Astrocyte of the spinal cord (primary cell): Measurements from ENCODE around the gene CAMK1G.

Experiments used
- DNase-seq: peaks from one replicate; pipeline ENCODE4 v3.0.0; 2011; ENCODE audit warnings: low read depth, low spot score
- H3K4me3 ChIP-seq: 2 replicates; pipeline ENCODE4 v1.5.1; 2011; ENCODE audit warnings: low read depth, mild to moderate bottlenecking, low read length, moderate library complexity
- in situ Hi-C: cut with HindIII; loops from 2 replicates; pipeline ENCODE4 v1.10.0; 2017; ENCODE audit warnings: low sequenced_read_pairs
- TF ChIP-seq, protein P1 (sequence below): IDR thresholded peaks from 2 replicates; pipeline ENCODE4 v1.5.1; 2012; ENCODE audit warnings: low read depth, mild to moderate bottlenecking, low read length, inconsistent platforms

Gene CAMK1G

DNA sequence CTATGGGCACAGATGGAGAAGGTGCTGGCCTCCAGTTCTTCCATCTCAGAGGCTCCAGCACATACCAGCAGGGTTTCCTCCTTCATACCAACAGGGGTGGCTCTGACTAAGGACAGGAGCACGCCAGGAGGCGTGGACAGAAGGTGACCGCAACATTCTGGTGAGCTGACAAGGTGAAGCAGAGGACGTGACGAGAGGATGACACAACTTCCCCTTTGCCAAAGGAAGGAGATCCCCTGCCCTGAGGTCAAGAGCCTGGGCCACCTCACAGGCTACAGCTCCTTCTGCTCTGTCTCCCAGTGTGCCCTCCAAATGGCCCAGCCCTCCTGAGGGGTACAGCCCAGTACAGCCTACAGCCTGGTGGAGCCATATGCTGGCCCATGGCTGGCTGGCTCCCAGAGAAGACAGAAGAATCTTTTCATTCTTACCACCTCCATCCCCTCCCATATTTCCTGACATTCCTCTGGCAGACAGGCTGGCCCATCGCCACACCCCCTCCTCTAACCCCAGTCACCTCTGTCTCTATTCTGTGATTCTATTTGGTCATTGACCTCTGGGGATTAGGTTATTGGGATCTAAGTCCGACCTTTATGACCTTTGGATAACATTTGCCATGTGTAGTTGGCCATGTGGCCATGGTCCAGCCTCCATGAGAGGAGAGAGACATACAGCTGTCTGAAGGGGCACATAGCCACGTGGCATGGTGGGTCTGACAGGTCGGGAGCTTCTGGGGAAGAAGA, 73.8 kb downstream of the CAMK1G start:
- H3K4me3 ChIP-seq = no peak overlapping the region
- TF ChIP-seq, protein P1, sequence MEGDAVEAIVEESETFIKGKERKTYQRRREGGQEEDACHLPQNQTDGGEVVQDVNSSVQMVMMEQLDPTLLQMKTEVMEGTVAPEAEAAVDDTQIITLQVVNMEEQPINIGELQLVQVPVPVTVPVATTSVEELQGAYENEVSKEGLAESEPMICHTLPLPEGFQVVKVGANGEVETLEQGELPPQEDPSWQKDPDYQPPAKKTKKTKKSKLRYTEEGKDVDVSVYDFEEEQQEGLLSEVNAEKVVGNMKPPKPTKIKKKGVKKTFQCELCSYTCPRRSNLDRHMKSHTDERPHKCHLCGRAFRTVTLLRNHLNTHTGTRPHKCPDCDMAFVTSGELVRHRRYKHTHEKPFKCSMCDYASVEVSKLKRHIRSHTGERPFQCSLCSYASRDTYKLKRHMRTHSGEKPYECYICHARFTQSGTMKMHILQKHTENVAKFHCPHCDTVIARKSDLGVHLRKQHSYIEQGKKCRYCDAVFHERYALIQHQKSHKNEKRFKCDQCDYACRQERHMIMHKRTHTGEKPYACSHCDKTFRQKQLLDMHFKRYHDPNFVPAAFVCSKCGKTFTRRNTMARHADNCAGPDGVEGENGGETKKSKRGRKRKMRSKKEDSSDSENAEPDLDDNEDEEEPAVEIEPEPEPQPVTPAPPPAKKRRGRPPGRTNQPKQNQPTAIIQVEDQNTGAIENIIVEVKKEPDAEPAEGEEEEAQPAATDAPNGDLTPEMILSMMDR = no peak
- in situ Hi-C loops = no loop called here
- peak; percentile 54 for DNase-seq

- in situ Hi-C loops = no loop called here
- DNase-seq = no peak
- H3K4me3 ChIP-seq = no peak overlapping the region
- TF ChIP-seq, protein P1 = no peak
Measured at GRCh38 chr1:209657918-209658317, 74.4 kb downstream of the CAMK1G start.

GRCh38 chr1:209659909-209660308, 76.4 kb downstream of the CAMK1G start:
- TF ChIP-seq, protein P1 = no peak
- DNase-seq = no peak

GRCh38 chr1:209661071-209661470, 77.6 kb downstream of the CAMK1G start:
- DNase-seq = peak; percentile 15
- in situ Hi-C loops = no loop called here
- TF ChIP-seq, protein P1 = no peak
- H3K4me3 ChIP-seq = no peak overlapping the region

More at GRCh38 chr1:209659909-209660308, 76.4 kb downstream of the CAMK1G start:
- in situ Hi-C loops = no loop called here
- no peak overlapping the region for H3K4me3 ChIP-seq

GRCh38 chr1:209662879-209663327, 79.4 kb downstream of the CAMK1G start:
- no peak overlapping the region for H3K4me3 ChIP-seq
- DNase-seq = no peak
- TF ChIP-seq, protein P1 = no peak
- in situ Hi-C loops = no loop called here
